Measurements from ENCODE around the gene BDKRB1.

Gene BDKRB1

GRCh38 chr14:96284008-96284407, 28.0 kb downstream of the BDKRB1 start:
- no peak overlapping the region for H2BK120ac ChIP-seq (ENCODE audit: low read depth, low read length)
- no peak overlapping the region for H4K8ac ChIP-seq (ENCODE audit: low read depth, low read length)
- H3K23ac ChIP-seq (ENCODE audit: low read depth, low read length, poor library complexity): no peak overlapping the region
- no peak for DNase-seq (ENCODE audit: low spot score)
- no peak overlapping the region for H3K9ac ChIP-seq (ENCODE audit: low read depth, low read length, poor library complexity)
- WGBS, 2 donors (ENCODE audit: extremely low coverage in 2 of 2, insufficient read length in 2 of 2, insufficient replicate concordance in 1 of 2): no CpG with 5 or more reads among the region's 9 CpGs
- no peak overlapping the region for H2AFZ ChIP-seq (ENCODE audit: low read length)
- H3K9me3 ChIP-seq (replicated peaks in 1 of 2; ENCODE audit: control insufficient read depth in 2 of 2, insufficient read depth in 1 of 2, low read depth in 1 of 2, low read length in 2 of 2): no peaks in the 10 kb centered on the region
- H3K36me3 ChIP-seq (replicated peaks in 1 of 2; ENCODE audit: control insufficient read depth in 2 of 2, insufficient read depth in 2 of 2, low read length in 2 of 2): peaks cover 9 to 39% of the 10 kb centered on the region in 2 donors
- H3K14ac ChIP-seq (ENCODE audit: low read length): no peak overlapping the region
- no peak overlapping the region for H2AK5ac ChIP-seq (ENCODE audit: low read depth, low read length)
- H3K4me2 ChIP-seq (ENCODE audit: insufficient read depth, low read length, poor library complexity, severe bottlenecking): no peak overlapping the region
- H3K4me1 ChIP-seq (ENCODE audit: control insufficient read depth in 2 of 2, insufficient read depth in 1 of 2, low read depth in 1 of 2, low read length in 2 of 2): peaks cover 6 to 22% of the 10 kb centered on the region in 2 donors
- no peak overlapping the region for H2BK15ac ChIP-seq (ENCODE audit: low read length)
- H3K4ac ChIP-seq (ENCODE audit: low read length): no peak overlapping the region
- no peak overlapping the region for H3K27ac ChIP-seq (replicated peaks; ENCODE audit: low read length)
- no peaks in the 10 kb centered on the region for H3K79me1 ChIP-seq (ENCODE audit: low read depth, low read length)
- no peak overlapping the region for H2BK5ac ChIP-seq (ENCODE audit: low read length)
- H3K4me3 ChIP-seq (ENCODE audit: low read length in 2 of 2): no peak overlapping the region
- H3K18ac ChIP-seq (ENCODE audit: low read length): no peak overlapping the region
- H3K27me3 ChIP-seq (ENCODE audit: control insufficient read depth in 3 of 3, insufficient read depth in 3 of 3, low read depth in 1 of 3, low read length in 3 of 3): no peaks in the 10 kb centered on the region
- no peak overlapping the region for H2BK12ac ChIP-seq (ENCODE audit: low read length)
- H4K91ac ChIP-seq (ENCODE audit: low read depth, low read length, poor library complexity): no peak overlapping the region

GRCh38 chr14:96284430-96284829, 28.4 kb downstream of the BDKRB1 start:
- Histone ChIP-seq H3K4me1 (ENCODE audit: control insufficient read depth in 2 of 2, insufficient read depth in 1 of 2, low read depth in 1 of 2, low read length in 2 of 2) (peaks cover 6 to 22% of the 10 kb centered on the region in 2 donors), H2AK5ac (ENCODE audit: low read depth, low read length) (no peak overlapping the region), H2BK12ac (ENCODE audit: low read length) (no peak overlapping the region), H3K27ac (replicated peaks; ENCODE audit: low read length) (no peak overlapping the region), H3K23ac (ENCODE audit: low read depth, low read length, poor library complexity) (no peak overlapping the region), H2BK15ac (ENCODE audit: low read length) (no peak overlapping the region), H3K79me1 (ENCODE audit: low read depth, low read length) (no peaks in the 10 kb centered on the region), H3K4me2 (ENCODE audit: insufficient read depth, low read length, poor library complexity, severe bottlenecking) (no peak overlapping the region), H3K36me3 (replicated peaks in 1 of 2; ENCODE audit: control insufficient read depth in 2 of 2, insufficient read depth in 2 of 2, low read length in 2 of 2) (peaks cover 11 to 43% of the 10 kb centered on the region in 2 donors), H3K9ac (ENCODE audit: low read depth, low read length, poor library complexity) (no peak overlapping the region), H2AFZ (ENCODE audit: low read length) (no peak overlapping the region), H4K91ac (ENCODE audit: low read depth, low read length, poor library complexity) (no peak overlapping the region), H3K4me3 (ENCODE audit: low read length in 2 of 2) (no peak overlapping the region), H3K18ac (ENCODE audit: low read length) (no peak overlapping the region), H3K9me3 (replicated peaks in 1 of 2; ENCODE audit: control insufficient read depth in 2 of 2, insufficient read depth in 1 of 2, low read depth in 1 of 2, low read length in 2 of 2) (no peaks in the 10 kb centered on the region), H4K8ac (ENCODE audit: low read depth, low read length) (no peak overlapping the region), H3K27me3 (ENCODE audit: control insufficient read depth in 3 of 3, insufficient read depth in 3 of 3, low read depth in 1 of 3, low read length in 3 of 3) (no peaks in the 10 kb centered on the region), H3K14ac (ENCODE audit: low read length) (no peak overlapping the region), H3K4ac (ENCODE audit: low read length) (no peak overlapping the region), H2BK5ac (ENCODE audit: low read length) (no peak overlapping the region), H2BK120ac (ENCODE audit: low read depth, low read length) (no peak overlapping the region)
- no CpG with 5 or more reads among the region's 1 CpG for WGBS, 2 donors (ENCODE audit: extremely low coverage in 2 of 2, insufficient read length in 2 of 2, insufficient replicate concordance in 1 of 2)
- no peak for DNase-seq (ENCODE audit: low spot score)

- Histone ChIP-seq H3K27me3 (ENCODE audit: control insufficient read depth in 3 of 3, insufficient read depth in 3 of 3, low read depth in 1 of 3, low read length in 3 of 3) (no peaks in the 10 kb centered on the region), H2BK15ac (ENCODE audit: low read length) (no peak overlapping the region), H3K14ac (ENCODE audit: low read length) (no peak overlapping the region), H3K4ac (ENCODE audit: low read length) (no peak overlapping the region), H3K18ac (ENCODE audit: low read length) (peak overlapping the region; percentile 27), H3K79me1 (ENCODE audit: low read depth, low read length) (no peaks in the 10 kb centered on the region), H3K4me2 (ENCODE audit: insufficient read depth, low read length, poor library complexity, severe bottlenecking) (no peak overlapping the region), H3K9ac (ENCODE audit: low read depth, low read length, poor library complexity) (no peak overlapping the region), H4K8ac (ENCODE audit: low read depth, low read length) (no peak overlapping the region), H2AFZ (ENCODE audit: low read length) (no peak overlapping the region), H3K27ac (replicated peaks; ENCODE audit: low read length) (no peak overlapping the region), H3K36me3 (replicated peaks in 1 of 2; ENCODE audit: control insufficient read depth in 2 of 2, insufficient read depth in 2 of 2, low read length in 2 of 2) (peaks cover 14 to 56% of the 10 kb centered on the region in 2 donors), H3K23ac (ENCODE audit: low read depth, low read length, poor library complexity) (no peak overlapping the region), H2BK12ac (ENCODE audit: low read length) (no peak overlapping the region), H3K4me1 (ENCODE audit: control insufficient read depth in 2 of 2, insufficient read depth in 1 of 2, low read depth in 1 of 2, low read length in 2 of 2) (peaks cover 6 to 22% of the 10 kb centered on the region in 2 donors), H3K4me3 (ENCODE audit: low read length in 2 of 2) (no peak overlapping the region), H2BK120ac (ENCODE audit: low read depth, low read length) (no peak overlapping the region), H4K91ac (ENCODE audit: low read depth, low read length, poor library complexity) (no peak overlapping the region), H2AK5ac (ENCODE audit: low read depth, low read length) (no peak overlapping the region), H2BK5ac (ENCODE audit: low read length) (no peak overlapping the region), H3K9me3 (replicated peaks in 1 of 2; ENCODE audit: control insufficient read depth in 2 of 2, insufficient read depth in 1 of 2, low read depth in 1 of 2, low read length in 2 of 2) (no peaks in the 10 kb centered on the region)
- no peak for DNase-seq (ENCODE audit: low spot score)
- WGBS, 2 donors (ENCODE audit: extremely low coverage in 2 of 2, insufficient read length in 2 of 2, insufficient replicate concordance in 1 of 2): no CpG with 5 or more reads among the region's 17 CpGs
These were observed 29.7 kb downstream of the BDKRB1 start for GRCh38 chr14:96285667-96286066.

- Histone ChIP-seq H2AFZ (ENCODE audit: low read length) (no peak overlapping the region), H2BK15ac (ENCODE audit: low read length) (no peak overlapping the region), H3K9ac (ENCODE audit: low read depth, low read length, poor library complexity) (no peak overlapping the region), H2BK12ac (ENCODE audit: low read length) (no peak overlapping the region), H3K27me3 (ENCODE audit: control insufficient read depth in 3 of 3, insufficient read depth in 3 of 3, low read depth in 1 of 3, low read length in 3 of 3) (no peaks in the 10 kb centered on the region), H3K36me3 (replicated peaks in 1 of 2; ENCODE audit: control insufficient read depth in 2 of 2, insufficient read depth in 2 of 2, low read length in 2 of 2) (peaks cover 14 to 62% of the 10 kb centered on the region in 2 donors), H3K23ac (ENCODE audit: low read depth, low read length, poor library complexity) (no peak overlapping the region), H4K8ac (ENCODE audit: low read depth, low read length) (no peak overlapping the region), H3K18ac (ENCODE audit: low read length) (no peak overlapping the region), H3K4me1 (ENCODE audit: control insufficient read depth in 2 of 2, insufficient read depth in 1 of 2, low read depth in 1 of 2, low read length in 2 of 2) (peaks cover 6 to 22% of the 10 kb centered on the region in 2 donors), H3K4me3 (ENCODE audit: low read length in 2 of 2) (no peak overlapping the region), H3K79me1 (ENCODE audit: low read depth, low read length) (no peaks in the 10 kb centered on the region), H3K14ac (ENCODE audit: low read length) (no peak overlapping the region), H2AK5ac (ENCODE audit: low read depth, low read length) (no peak overlapping the region), H4K91ac (ENCODE audit: low read depth, low read length, poor library complexity) (no peak overlapping the region), H3K4ac (ENCODE audit: low read length) (no peak overlapping the region), H3K9me3 (replicated peaks in 1 of 2; ENCODE audit: control insufficient read depth in 2 of 2, insufficient read depth in 1 of 2, low read depth in 1 of 2, low read length in 2 of 2) (no peaks in the 10 kb centered on the region), H2BK120ac (ENCODE audit: low read depth, low read length) (no peak overlapping the region), H3K27ac (replicated peaks; ENCODE audit: low read length) (no peak overlapping the region), H3K4me2 (ENCODE audit: insufficient read depth, low read length, poor library complexity, severe bottlenecking) (no peak overlapping the region), H2BK5ac (ENCODE audit: low read length) (no peak overlapping the region)
- WGBS, 2 donors (ENCODE audit: extremely low coverage in 2 of 2, insufficient read length in 2 of 2, insufficient replicate concordance in 1 of 2): no CpG with 5 or more reads among the region's 1 CpG
- DNase-seq (ENCODE audit: low spot score): no peak
These were observed 30.2 kb downstream of the BDKRB1 start for GRCh38 chr14:96286251-96286650.
